ENCODE data around the gene H19.

The H19 gene

DNA sequence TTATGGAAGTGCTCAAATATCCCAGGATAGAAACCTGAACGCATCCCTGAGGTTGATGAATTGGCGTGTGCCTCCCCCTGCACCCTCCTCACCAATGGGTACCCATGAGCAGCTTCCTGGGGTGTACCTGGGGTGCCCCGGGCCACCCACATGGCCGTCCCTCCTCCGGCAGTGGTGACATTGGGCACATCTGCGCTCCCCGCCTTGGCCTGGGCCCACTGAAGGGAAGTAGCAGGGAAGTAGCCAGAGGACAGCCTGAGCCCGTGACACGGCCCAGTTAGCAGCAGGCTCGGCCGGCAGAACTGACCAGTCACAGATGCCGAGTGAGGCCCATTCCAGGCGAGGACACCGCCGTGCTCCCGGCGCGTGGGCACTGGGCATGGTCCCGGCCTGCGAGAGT lies 33.8 kb downstream of the H19 start:
- DNase-seq (ENCODE audit: extremely low spot score) = no peak
- TF ChIP-seq ZNF384 (IDR thresholded peaks at IDR 0.05) (no peak), FOXM1 (IDR thresholded peaks at IDR 0.05; ENCODE audit: borderline replicate concordance) (no peak), CTBP1 (IDR thresholded peaks at IDR 0.05; ENCODE audit: borderline replicate concordance) (no peak), TARDBP (IDR thresholded peaks at IDR 0.05) (no peak), SUZ12 (IDR thresholded peaks at IDR 0.05) (no peak), FOXA1 (IDR thresholded peaks at IDR 0.05) (no peak), SP1 (IDR thresholded peaks at IDR 0.05) (no peak), L3MBTL2 (conservative IDR thresholded peaks at IDR 0.05) (no peak), ARNT (IDR thresholded peaks at IDR 0.05) (no peak), NFRKB (IDR thresholded peaks at IDR 0.05) (no peak), ELF4 (IDR thresholded peaks at IDR 0.05) (no peak), HDGF (IDR thresholded peaks at IDR 0.05; ENCODE audit: borderline replicate concordance) (no peak), BHLHE40 (IDR thresholded peaks at IDR 0.05; ENCODE audit: borderline replicate concordance) (no peak), LEF1 (IDR thresholded peaks at IDR 0.05; ENCODE audit: borderline replicate concordance) (no peak), FOXK2 (IDR thresholded peaks at IDR 0.05) (no peak)
- TF ChIP-seq, protein P1, sequence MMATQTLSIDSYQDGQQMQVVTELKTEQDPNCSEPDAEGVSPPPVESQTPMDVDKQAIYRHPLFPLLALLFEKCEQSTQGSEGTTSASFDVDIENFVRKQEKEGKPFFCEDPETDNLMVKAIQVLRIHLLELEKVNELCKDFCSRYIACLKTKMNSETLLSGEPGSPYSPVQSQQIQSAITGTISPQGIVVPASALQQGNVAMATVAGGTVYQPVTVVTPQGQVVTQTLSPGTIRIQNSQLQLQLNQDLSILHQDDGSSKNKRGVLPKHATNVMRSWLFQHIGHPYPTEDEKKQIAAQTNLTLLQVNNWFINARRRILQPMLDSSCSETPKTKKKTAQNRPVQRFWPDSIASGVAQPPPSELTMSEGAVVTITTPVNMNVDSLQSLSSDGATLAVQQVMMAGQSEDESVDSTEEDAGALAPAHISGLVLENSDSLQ (IDR thresholded peaks at IDR 0.05) = no peak
- ChIA-PET POLR2A (no interaction called here), CTCF (interaction anchor here (0.8 kb wide), 1 partner anchor 131 kb away, joined by 3 read pairs; no protein-coding TSS in a partner anchor)

GRCh38 chr11:1959786-1960185 lies 37.9 kb downstream of the H19 start:
- TF ChIP-seq ARNT (IDR thresholded peaks at IDR 0.05) = no peak
- no peak for TF ChIP-seq SP1 (IDR thresholded peaks at IDR 0.05)
- TF ChIP-seq HDGF (IDR thresholded peaks at IDR 0.05; ENCODE audit: borderline replicate concordance) = no peak
- TF ChIP-seq FOXM1 (IDR thresholded peaks at IDR 0.05; ENCODE audit: borderline replicate concordance) = no peak
- TF ChIP-seq ZNF384 (IDR thresholded peaks at IDR 0.05) = no peak
- TF ChIP-seq CTBP1 (IDR thresholded peaks at IDR 0.05; ENCODE audit: borderline replicate concordance) = no peak
- TF ChIP-seq, protein P1 (IDR thresholded peaks at IDR 0.05) = no peak
- no peak for TF ChIP-seq NFRKB (IDR thresholded peaks at IDR 0.05)
- ChIA-PET POLR2A (no interaction called here), CTCF (no interaction called here)
- DNase-seq (ENCODE audit: extremely low spot score) = no peak

DNA sequence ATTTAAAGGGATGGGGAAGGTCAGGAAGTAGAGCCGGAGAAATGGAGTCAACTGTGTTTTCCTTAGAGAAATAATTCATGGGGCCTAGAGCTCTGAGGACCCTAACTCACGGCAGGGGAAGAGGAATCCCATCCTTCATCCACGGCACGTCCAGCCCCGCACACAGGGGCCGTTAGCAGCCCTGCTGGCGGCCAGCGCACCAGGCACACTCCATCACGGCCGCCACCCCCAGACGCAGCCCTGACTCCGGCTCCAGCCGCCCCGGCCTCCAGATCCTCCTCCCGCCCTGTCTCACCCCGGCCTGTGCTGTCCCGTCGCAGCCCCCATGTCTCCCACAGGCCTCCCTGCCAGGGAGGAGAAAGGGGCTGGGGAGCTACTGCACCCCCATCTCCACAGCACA lies 39.3 kb downstream of the H19 start:
- no peak for TF ChIP-seq SUZ12 (IDR thresholded peaks at IDR 0.05)
- CTCF ChIA-PET = no interaction called here
- POLR2A ChIA-PET = no interaction called here
- DNase-seq (ENCODE audit: extremely low spot score) = no peak

DNA sequence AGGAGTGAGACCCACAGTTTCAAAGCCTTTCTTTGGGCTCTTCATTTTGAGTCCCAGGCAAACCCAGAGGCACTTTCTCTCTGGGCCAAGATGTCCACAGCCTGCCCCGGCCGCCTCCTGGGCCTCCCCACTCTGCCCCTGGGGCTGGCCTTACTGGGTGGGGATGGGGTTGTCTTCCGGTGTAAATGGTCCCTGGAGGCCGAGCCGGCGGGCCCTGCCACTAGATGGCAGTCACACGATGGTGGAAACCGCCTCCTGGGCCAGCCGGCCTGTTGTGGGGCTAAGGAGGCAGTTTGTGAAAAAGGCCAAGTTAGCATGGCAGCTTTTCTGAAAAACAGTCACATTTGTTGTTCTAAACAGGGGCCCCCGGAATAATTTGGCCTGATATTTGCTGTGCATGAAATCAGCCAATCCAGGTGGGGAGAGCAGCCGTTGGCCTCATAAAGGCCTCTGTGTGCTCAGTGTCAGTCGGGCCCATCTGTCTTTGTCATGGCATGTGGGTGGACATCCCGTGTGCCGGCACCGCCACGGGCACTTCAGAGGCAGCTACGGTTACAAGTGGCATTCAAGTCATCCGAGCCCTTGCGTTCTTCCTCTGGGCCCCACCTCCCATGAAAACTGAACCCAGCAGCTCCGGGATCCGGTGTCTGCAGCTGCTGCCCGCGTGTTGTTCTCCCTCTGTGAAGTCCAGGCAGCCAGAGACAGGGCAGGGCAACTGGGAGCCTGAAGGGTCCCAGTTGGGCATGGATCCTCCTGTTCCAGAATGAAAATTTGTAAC lies 44.0 kb downstream of the H19 start:
- TF ChIP-seq FOXK2 (IDR thresholded peaks at IDR 0.05) = no peak
- TF ChIP-seq BHLHE40 (IDR thresholded peaks at IDR 0.05; ENCODE audit: borderline replicate concordance) = no peak
- TF ChIP-seq TARDBP (IDR thresholded peaks at IDR 0.05) = no peak
- no peak for TF ChIP-seq SUZ12 (IDR thresholded peaks at IDR 0.05)
- no peak for TF ChIP-seq LEF1 (IDR thresholded peaks at IDR 0.05; ENCODE audit: borderline replicate concordance)
- TF ChIP-seq ZNF384 (IDR thresholded peaks at IDR 0.05) = no peak
- TF ChIP-seq FOXA1 (IDR thresholded peaks at IDR 0.05) = no peak
- no peak for TF ChIP-seq CTBP1 (IDR thresholded peaks at IDR 0.05; ENCODE audit: borderline replicate concordance)
- TF ChIP-seq, protein P1 (IDR thresholded peaks at IDR 0.05) = no peak
- no peak for TF ChIP-seq ELF4 (IDR thresholded peaks at IDR 0.05)
- no peak for TF ChIP-seq L3MBTL2 (conservative IDR thresholded peaks at IDR 0.05)
- TF ChIP-seq ARNT (IDR thresholded peaks at IDR 0.05) = no peak
- TF ChIP-seq SP1 (IDR thresholded peaks at IDR 0.05) = no peak
- TF ChIP-seq HDGF (IDR thresholded peaks at IDR 0.05; ENCODE audit: borderline replicate concordance) = no peak
- POLR2A ChIA-PET = interaction anchor here (0.6 kb wide), 1 partner anchor 37 kb away, joined by 3 read pairs; no protein-coding TSS in a partner anchor
- DNase-seq (ENCODE audit: extremely low spot score) = no peak
- CTCF ChIA-PET = no interaction called here

GRCh38 chr11:1952806-1953482 lies 44.7 kb downstream of the H19 start:
- ChIA-PET CTCF (no interaction called here), POLR2A (interaction anchor here (0.6 kb wide), 1 partner anchor 38 kb away, joined by 3 read pairs; no protein-coding TSS in a partner anchor)
- TF ChIP-seq FOXA1 (IDR thresholded peaks at IDR 0.05) = no peak
- no peak for TF ChIP-seq NFRKB (IDR thresholded peaks at IDR 0.05)
- TF ChIP-seq ZNF384 (IDR thresholded peaks at IDR 0.05) = no peak
- TF ChIP-seq ELF4 (IDR thresholded peaks at IDR 0.05) = no peak
- TF ChIP-seq, protein P1 (IDR thresholded peaks at IDR 0.05) = no peak
- no peak for TF ChIP-seq L3MBTL2 (conservative IDR thresholded peaks at IDR 0.05)
- no peak for TF ChIP-seq HDGF (IDR thresholded peaks at IDR 0.05; ENCODE audit: borderline replicate concordance)
- no peak for DNase-seq (ENCODE audit: extremely low spot score)

Data from HEK293T (cell line).